ENCODE results near the gene TMEM62. TPM values are rescaled to one million over a fixed set of nuclear protein-coding genes. Genes with fewer than 3 reads are reported as not detected.

The TMEM62 gene
- polyA plus RNA-seq, 3 donors = 10.5 to 11.3 (median 10.8) TPM

- Mint-ChIP-seq H3K9me3 (no peaks in the 10 kb centered on the region), H3K27me3 (ENCODE audit: low read depth in 3 of 3) (peaks cover 0 to 4% (median 3%) of the 10 kb centered on the region in 3 donors), H3K4me1 (peaks cover 19% of the 10 kb centered on the region), H3K27ac (no peak overlapping the region), H3K4me3 (no peak overlapping the region), H3K36me3 (no peaks in the 10 kb centered on the region)
- H3K9me3 ChIP-seq (replicated peaks in 1 of 2; ENCODE audit: control insufficient read depth in 1 of 2, insufficient read depth in 1 of 2, low read length in 2 of 2) = no peaks in the 10 kb centered on the region
- no peaks in the 10 kb centered on the region for H3K36me3 ChIP-seq (replicated peaks in 1 of 2; ENCODE audit: control insufficient read depth in 1 of 2, insufficient read depth in 2 of 2, low read length in 2 of 2)
- 100% methylated on average over 2 of the region's 2 CpGs for WGBS (ENCODE audit: insufficient coverage)
- no peak overlapping the region for H3K4me2 ChIP-seq (replicated peaks; ENCODE audit: extremely low read depth, low read length, poor library complexity, severe bottlenecking)
- H3K4me1 ChIP-seq (ENCODE audit: control insufficient read depth in 1 of 2, insufficient read depth in 2 of 2, low read length in 2 of 2) = peaks cover 15 to 17% of the 10 kb centered on the region in 2 donors
- H4K20me1 ChIP-seq (ENCODE audit: insufficient read depth, low read length) = no peaks in the 10 kb centered on the region
- no peak overlapping the region for H3K4me3 ChIP-seq (replicated peaks in 1 of 3; ENCODE audit: low read depth in 2 of 3, low read length in 3 of 3)
- no peak for DNase-seq
- no peaks in the 10 kb centered on the region for H3K79me2 ChIP-seq (ENCODE audit: insufficient read depth, low read length)
- H3K27ac ChIP-seq (ENCODE audit: low read depth in 1 of 2, low read length in 2 of 2) = no peak overlapping the region
- no peak overlapping the region for H3K9ac ChIP-seq (ENCODE audit: insufficient read depth, low read length, poor library complexity, severe bottlenecking)
- no peak for TF ChIP-seq CTCF (IDR thresholded peaks at IDR 0.05)
- H3K27me3 ChIP-seq (ENCODE audit: control insufficient read depth in 2 of 2, insufficient read depth in 2 of 2, low read length in 2 of 2) = no peaks in the 10 kb centered on the region
- H2AFZ ChIP-seq (ENCODE audit: insufficient read depth, low read depth, low read length, poor library complexity, severe bottlenecking) = no peak overlapping the region
- intact Hi-C loops (cut with micrococcal nuclease) = no loop called here
Observed at GRCh38 chr15:43118829-43119228, 14.6 kb upstream of the TMEM62 start.

DNA sequence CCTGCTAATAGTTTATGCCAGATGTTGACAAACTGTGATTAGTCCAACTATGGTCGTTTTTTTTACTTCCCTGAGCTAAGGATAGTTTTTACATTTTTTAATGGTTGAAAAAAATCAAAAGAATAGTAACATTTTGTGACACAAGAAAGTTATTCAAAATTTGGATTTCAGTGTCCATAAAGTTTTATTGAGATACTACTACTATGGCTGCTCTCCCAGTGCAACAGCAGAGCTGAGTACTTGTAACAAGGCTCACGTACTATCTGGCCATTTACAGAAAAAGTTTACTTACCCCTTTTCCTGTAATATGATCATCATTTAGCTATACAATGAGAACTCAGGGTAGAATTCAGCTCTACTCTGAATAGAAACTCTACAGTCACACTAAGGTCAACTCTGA lies 11.5 kb upstream of the TMEM62 start:
- Mint-ChIP-seq H3K9me3 (no peaks in the 10 kb centered on the region), H3K36me3 (no peaks in the 10 kb centered on the region), H3K27ac (peak overlapping the region in 2 of 7 donors; percentile 88 to 98), H3K27me3 (ENCODE audit: low read depth in 3 of 3) (no peaks in the 10 kb centered on the region), H3K4me1 (peaks cover 34% of the 10 kb centered on the region), H3K4me3 (peak overlapping the region in 1 of 2 donors; percentile 98)
- Histone ChIP-seq H3K9me3 (replicated peaks in 1 of 2; ENCODE audit: control insufficient read depth in 1 of 2, insufficient read depth in 1 of 2, low read length in 2 of 2) (no peaks in the 10 kb centered on the region), H3K27ac (ENCODE audit: low read depth in 1 of 2, low read length in 2 of 2) (peak overlapping the region in 1 of 2 donors; percentile 76), H4K20me1 (ENCODE audit: insufficient read depth, low read length) (no peaks in the 10 kb centered on the region), H3K4me3 (replicated peaks in 1 of 3; ENCODE audit: low read depth in 2 of 3, low read length in 3 of 3) (peak overlapping the region in 1 of 3 experiments; percentile 86), H3K9ac (ENCODE audit: insufficient read depth, low read length, poor library complexity, severe bottlenecking) (no peak overlapping the region), H3K4me2 (replicated peaks; ENCODE audit: extremely low read depth, low read length, poor library complexity, severe bottlenecking) (peak overlapping the region; percentile 83), H3K4me1 (ENCODE audit: control insufficient read depth in 1 of 2, insufficient read depth in 2 of 2, low read length in 2 of 2) (peaks cover 25 to 32% of the 10 kb centered on the region in 2 donors), H3K79me2 (ENCODE audit: insufficient read depth, low read length) (no peaks in the 10 kb centered on the region), H3K36me3 (replicated peaks in 1 of 2; ENCODE audit: control insufficient read depth in 1 of 2, insufficient read depth in 2 of 2, low read length in 2 of 2) (no peaks in the 10 kb centered on the region), H2AFZ (ENCODE audit: insufficient read depth, low read depth, low read length, poor library complexity, severe bottlenecking) (peak overlapping the region; percentile 85), H3K27me3 (ENCODE audit: control insufficient read depth in 2 of 2, insufficient read depth in 2 of 2, low read length in 2 of 2) (no peaks in the 10 kb centered on the region)
- TF ChIP-seq CTCF (IDR thresholded peaks at IDR 0.05) = no peak
- intact Hi-C loops (cut with micrococcal nuclease) = no loop called here
- DNase-seq = no peak
- WGBS (ENCODE audit: insufficient coverage) = 60% methylated on average over 1 of the region's 2 CpGs
